GM06990 (cell line): ENCODE results near the gene RHOBTB3.

Source experiments
- DNase-seq: peaks from one replicate; pipeline ENCODE4 v3.0.0-alpha.2; 2011; ENCODE audit not compliant: insufficient read length; ENCODE audit errors: extremely low read depth
- H3K27me3 ChIP-seq: replicated peaks from 2 replicates; pipeline ENCODE4 v1.6.0; 2011; ENCODE audit warnings: low read length; ENCODE audit not compliant: control insufficient read depth, insufficient read depth
- H3K36me3 ChIP-seq: 2 replicates; pipeline ENCODE4 v1.5.1; 2011; ENCODE audit warnings: low read length; ENCODE audit not compliant: control insufficient read depth, insufficient read depth
- H3K4me3 ChIP-seq: replicated peaks from 2 replicates; pipeline ENCODE4 v1.5.1; 2011; ENCODE audit warnings: low read depth, mild to moderate bottlenecking, control low read depth, low read length
- TF ChIP-seq, protein P1 (sequence below): IDR thresholded peaks from 2 replicates; pipeline ENCODE4 v1.5.1; 2011; ENCODE audit warnings: low read length, control low read depth, mild to moderate bottlenecking, inconsistent platforms; ENCODE audit not compliant: insufficient read depth, poor library complexity, severe bottlenecking

Gene RHOBTB3

DNA sequence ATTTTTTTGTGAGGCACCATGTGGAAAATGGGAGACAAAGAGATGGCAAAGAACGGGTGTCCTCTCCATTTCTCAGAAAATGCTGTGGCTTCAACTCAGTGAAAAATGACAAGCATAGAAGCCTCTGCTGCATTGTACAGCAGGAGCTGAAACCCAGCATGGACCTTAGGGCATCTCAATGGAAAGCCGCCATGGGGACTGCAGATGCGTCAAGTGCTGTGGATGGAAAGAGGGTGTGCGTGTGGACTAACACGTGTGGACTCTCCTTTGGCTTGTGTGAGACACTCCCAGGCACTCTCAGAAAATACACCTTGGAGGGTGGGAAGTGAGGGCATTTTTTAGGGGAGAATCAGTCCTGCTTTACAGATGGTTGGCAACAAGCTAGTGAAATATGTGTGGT lies 93.6 kb downstream of the RHOBTB3 start:
- no peak overlapping the region for H3K4me3 ChIP-seq
- TF ChIP-seq, protein P1, sequence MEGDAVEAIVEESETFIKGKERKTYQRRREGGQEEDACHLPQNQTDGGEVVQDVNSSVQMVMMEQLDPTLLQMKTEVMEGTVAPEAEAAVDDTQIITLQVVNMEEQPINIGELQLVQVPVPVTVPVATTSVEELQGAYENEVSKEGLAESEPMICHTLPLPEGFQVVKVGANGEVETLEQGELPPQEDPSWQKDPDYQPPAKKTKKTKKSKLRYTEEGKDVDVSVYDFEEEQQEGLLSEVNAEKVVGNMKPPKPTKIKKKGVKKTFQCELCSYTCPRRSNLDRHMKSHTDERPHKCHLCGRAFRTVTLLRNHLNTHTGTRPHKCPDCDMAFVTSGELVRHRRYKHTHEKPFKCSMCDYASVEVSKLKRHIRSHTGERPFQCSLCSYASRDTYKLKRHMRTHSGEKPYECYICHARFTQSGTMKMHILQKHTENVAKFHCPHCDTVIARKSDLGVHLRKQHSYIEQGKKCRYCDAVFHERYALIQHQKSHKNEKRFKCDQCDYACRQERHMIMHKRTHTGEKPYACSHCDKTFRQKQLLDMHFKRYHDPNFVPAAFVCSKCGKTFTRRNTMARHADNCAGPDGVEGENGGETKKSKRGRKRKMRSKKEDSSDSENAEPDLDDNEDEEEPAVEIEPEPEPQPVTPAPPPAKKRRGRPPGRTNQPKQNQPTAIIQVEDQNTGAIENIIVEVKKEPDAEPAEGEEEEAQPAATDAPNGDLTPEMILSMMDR: no peak
- H3K27me3 ChIP-seq: no peaks in the 10 kb centered on the region
- no peaks in the 10 kb centered on the region for H3K36me3 ChIP-seq
- DNase-seq: no peak

DNA sequence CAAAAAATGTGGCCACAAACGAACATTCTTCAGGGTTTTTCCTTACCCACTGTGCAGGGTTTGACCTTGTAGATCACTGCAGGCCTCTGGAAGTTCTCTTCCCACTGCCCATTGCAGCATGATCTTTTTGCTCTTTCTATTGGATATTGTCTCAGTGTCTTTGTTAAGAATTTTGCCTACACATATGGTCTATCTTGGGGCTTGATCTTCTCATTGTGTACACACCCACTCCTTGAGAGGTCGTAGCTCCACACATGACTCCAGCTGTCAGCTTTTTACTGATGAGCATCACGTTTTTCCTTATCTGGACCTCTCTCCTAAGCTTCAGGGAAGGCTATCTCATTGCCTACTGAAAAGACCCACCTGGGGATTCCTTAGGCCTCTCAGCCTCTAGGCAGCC lies 94.4 kb downstream of the RHOBTB3 start:
- Histone ChIP-seq H3K4me3 (no peak overlapping the region), H3K36me3 (no peaks in the 10 kb centered on the region)
- no peak for DNase-seq

DNA sequence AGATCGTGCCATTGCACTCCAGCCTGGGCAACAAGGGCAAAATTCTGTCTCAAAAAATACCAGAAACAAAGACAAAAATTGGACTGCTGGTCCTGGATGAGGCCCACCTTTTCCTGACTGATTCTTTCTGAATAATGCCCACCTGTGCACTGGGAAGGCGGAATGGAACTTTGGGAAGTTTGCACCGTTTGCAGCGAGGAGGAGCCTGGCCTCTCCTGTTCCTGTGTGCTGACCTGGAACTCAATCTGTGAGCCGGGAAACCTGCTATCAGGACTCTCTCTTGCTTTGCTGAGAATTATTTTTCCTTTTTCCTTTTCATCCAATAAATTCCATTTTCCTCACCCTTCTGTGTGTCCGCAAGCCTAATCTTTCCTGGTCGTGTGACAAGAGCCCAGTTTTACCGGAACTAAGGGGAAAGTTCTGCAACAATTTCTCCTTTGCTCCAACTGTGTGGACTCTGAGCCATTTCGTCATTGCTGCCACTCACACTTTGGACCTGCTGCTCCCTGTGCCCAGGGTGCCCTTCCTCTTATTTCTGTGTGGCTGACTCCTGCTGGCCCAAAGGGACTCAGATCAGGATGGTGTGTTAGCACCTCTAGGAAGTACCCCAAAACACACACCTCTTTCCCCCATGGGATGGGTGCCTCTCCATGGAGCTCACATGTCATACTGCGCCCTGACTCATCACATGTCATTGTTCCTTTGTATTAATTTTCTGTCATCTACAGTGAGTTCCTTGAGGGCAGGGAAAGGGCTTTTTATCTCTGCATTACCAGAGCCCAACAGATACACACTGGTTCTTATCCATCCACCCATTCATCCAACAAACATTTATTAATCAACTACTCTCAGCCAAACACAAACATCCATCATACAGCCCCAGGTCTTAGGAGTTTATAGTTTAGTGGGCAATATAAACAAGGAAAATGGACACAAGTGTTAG lies 96.1 kb downstream of the RHOBTB3 start:
- no peak overlapping the region for H3K4me3 ChIP-seq
- H3K36me3 ChIP-seq: no peaks in the 10 kb centered on the region
- DNase-seq: no peak
- TF ChIP-seq, protein P1: no peak
- H3K27me3 ChIP-seq: no peaks in the 10 kb centered on the region

More for the DNA sequence above, 94.4 kb downstream of the RHOBTB3 start:
- H3K27me3 ChIP-seq: no peaks in the 10 kb centered on the region
- TF ChIP-seq, protein P1: no peak

DNA sequence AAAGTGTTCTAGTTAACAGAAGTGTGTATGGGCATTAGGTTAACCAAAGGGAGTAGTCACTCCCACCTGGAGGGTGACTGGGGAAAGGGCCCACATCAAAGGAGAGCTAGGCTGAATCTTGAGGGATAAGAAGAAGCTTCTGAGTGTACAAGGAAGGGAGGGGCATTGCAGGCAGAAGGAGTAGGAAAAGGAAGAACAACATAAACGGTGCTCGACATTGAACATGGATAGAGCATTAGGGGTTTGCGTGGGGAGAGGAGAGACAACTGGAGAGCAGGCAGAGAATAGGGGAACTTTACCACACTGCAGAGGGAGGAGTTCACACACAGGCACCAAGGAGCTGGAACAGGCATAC lies 96.7 kb downstream of the RHOBTB3 start:
- no peak for DNase-seq
- H3K27me3 ChIP-seq: no peaks in the 10 kb centered on the region
- TF ChIP-seq, protein P1: no peak

DNA sequence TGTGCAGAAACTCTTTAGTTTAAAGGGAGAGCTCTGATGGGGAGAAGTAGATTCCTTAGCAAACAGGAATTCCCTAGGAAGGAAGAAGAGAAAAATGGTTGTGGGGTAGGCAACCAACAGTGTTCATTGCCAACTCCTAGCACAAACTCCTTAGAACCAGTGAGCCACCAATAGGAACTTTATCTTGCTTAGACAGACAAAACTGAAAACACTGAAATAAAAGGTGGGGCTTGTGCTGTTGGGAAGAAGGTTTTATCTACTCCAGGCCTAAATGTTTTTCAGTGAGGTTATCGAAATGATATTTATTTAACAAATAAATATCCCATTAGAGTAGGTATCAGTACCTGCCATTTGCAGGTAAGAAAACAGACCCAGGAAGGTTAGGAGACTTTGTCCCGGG lies 99.1 kb downstream of the RHOBTB3 start:
- Histone ChIP-seq H3K4me3 (no peak overlapping the region), H3K27me3 (no peaks in the 10 kb centered on the region), H3K36me3 (no peaks in the 10 kb centered on the region)
- TF ChIP-seq, protein P1: no peak
- no peak for DNase-seq

More for the DNA sequence above, 96.7 kb downstream of the RHOBTB3 start:
- no peaks in the 10 kb centered on the region for H3K36me3 ChIP-seq
- H3K4me3 ChIP-seq: no peak overlapping the region
